AG09319 (cell line): ENCODE data around the gene MRPS27.

Experiments
- DNase-seq: peaks from one replicate; pipeline ENCODE4 v3.0.0-alpha.2; 2010; ENCODE audit warnings: low read depth; ENCODE audit errors: extremely low read depth
- TF ChIP-seq, protein P1 (sequence below): IDR thresholded peaks from 2 replicates; pipeline ENCODE4 v1.5.1; 2011; ENCODE audit warnings: low read depth, mild to moderate bottlenecking, inconsistent platforms, low read length, moderate library complexity

The MRPS27 gene

DNA sequence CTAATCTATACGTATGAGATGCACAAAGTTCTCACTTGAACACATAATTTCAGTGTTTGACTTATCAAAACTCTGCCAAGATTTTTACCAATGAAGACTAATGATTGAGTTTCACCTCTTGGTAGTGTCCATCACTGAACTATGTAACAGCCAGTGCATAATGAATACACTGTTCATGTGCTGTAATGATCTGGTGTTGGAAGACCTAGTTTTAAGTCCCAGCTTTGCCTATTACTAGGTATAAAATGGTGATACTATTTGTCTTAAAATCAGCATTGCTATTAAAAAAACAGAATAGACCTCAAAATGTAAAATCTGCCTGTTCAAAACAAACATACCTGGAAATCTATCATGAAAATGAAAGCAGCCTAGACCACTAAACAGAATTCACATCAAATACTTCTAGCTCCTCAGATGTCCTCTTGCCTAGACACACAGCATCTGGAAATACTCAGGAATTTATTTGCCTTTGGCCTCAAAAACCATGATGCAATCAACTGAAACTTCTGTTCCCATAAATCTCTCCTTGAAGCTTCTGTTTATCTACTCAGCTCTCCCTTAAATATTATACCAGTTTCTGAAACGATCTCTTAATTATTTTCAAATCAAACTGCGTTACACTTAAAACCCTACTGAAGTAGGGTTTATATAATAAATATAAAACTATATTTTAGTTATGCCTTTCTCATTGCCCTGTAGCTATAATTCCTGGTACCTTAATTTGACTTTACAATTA, 38.1 kb downstream of the MRPS27 start:
- TF ChIP-seq, protein P1, sequence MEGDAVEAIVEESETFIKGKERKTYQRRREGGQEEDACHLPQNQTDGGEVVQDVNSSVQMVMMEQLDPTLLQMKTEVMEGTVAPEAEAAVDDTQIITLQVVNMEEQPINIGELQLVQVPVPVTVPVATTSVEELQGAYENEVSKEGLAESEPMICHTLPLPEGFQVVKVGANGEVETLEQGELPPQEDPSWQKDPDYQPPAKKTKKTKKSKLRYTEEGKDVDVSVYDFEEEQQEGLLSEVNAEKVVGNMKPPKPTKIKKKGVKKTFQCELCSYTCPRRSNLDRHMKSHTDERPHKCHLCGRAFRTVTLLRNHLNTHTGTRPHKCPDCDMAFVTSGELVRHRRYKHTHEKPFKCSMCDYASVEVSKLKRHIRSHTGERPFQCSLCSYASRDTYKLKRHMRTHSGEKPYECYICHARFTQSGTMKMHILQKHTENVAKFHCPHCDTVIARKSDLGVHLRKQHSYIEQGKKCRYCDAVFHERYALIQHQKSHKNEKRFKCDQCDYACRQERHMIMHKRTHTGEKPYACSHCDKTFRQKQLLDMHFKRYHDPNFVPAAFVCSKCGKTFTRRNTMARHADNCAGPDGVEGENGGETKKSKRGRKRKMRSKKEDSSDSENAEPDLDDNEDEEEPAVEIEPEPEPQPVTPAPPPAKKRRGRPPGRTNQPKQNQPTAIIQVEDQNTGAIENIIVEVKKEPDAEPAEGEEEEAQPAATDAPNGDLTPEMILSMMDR, result no peak
- peak; percentile 79 for DNase-seq

DNA sequence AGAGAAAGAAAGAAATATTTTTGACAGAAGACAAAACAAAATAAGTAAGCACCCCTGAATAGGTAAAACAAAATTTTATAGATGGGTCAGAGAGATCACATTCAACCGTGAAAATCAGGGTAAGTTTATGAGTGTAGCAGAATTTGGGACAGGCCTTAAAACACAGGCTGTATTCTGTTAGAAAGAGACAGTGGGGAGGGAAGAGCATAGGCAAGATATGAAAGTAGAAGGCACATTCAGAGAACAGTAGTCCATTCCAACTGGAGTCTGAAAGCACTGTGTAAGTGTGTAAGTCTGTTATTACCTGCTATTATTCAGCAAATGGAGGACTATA, 38.6 kb downstream of the MRPS27 start:
- no peak for DNase-seq
- TF ChIP-seq, protein P1, result no peak

DNA sequence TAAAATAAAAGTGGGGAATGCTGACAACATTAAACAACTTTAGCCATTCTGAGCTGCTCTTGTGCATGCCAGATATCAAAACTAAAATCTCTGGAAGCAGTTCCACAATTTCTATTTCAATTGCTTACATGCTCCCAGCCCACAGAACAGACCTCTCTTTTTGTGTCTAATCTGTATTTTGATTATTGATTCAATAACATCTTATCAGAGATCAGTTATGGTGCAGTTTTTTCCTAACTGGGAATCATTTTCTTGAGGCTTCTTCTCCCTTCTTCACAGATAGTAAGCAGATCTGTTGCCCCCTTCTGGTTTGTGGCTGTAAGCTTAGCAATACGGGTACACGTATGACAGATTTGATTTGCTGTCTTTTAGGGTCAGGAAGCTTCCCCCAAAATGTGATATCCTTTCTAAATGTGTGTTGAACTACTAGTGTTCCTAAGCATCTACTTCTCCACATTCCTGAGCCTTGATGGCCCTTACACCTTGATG, 39.4 kb downstream of the MRPS27 start:
- DNase-seq, result peak; percentile 18
- TF ChIP-seq, protein P1, result peak; percentile 69

DNA sequence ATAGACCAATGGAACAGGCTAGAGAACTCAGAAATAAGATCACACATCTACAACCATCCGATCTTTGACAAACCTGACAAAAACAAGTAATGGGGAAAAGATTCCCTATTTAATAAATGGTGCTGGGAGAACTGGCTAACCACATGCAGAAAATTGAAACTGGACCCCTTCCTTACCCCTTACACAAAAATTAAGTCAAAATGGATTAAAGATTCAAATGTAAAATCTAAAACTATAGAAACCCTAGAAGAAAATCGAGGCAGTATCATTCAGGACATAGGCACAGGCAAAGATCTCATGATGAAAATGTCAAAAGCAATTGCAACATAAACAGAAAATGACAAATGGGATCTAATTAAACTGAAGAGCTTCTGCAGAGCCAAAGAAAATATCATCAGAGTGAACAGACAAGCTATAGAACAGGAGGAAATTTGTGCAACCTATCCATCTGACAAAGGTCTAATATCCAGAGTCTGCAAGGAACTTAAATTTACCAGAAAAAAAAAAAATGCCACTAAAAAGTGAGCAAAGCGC, 43.8 kb downstream of the MRPS27 start:
- no peak for DNase-seq
- TF ChIP-seq, protein P1, result no peak

DNA sequence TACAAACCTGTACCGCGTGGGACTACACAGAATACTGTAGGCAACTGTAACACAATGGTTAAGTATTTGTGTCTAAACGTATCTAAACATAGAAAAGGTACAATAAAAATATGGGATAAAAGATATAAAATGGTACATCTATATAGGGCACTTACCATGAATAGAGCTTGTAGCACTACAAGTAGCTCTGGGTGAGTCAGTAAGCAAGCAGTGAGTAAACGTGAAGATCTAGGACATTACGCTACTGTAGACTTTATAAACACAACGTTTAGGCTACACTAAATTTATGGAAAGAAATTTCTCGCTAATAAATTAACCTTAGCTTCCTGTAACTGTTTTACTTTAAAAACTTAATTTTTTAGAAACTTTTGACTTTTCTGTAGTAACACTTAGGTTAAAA, 46.5 kb downstream of the MRPS27 start:
- DNase-seq, result no peak
- TF ChIP-seq, protein P1, result no peak

DNA sequence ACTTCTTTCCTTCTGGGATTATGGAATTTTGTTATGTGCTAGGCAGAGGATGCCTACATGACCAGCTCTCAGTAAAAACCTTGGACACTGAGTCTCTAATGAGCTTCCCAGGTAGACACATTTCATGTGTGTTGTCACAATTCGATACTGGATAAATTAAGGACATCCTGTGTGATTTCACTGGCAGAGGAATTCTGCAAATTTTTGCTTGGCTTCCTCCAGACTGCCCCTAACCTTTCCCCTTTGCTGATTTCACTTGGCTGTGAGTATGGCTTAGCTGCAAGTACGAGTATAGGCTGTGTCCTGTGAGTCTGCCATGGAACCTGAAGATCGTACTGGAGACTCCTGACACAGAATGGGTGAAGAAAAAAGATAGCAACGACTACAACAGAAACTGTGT, 47.6 kb downstream of the MRPS27 start:
- TF ChIP-seq, protein P1, result no peak
- DNase-seq, result no peak

DNA sequence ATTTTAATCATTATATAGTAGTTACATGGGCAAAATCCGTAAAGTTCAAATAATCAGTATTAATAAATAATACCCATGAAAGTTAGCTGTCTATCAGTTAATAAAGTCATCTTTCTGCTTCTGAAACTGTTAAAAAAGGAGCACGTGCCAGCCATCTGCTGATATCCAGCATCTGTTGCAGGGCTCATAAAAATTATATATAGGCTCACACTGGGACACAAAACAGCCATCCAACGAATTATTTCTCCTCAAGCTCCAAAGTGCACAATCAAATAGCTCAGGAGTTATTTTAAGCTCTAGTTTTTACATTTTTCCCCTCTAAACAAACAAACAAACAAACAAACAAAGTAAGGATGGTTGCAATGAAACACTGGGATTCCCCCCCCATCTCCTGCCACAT, 48.3 kb downstream of the MRPS27 start:
- TF ChIP-seq, protein P1, result no peak
- DNase-seq, result no peak
